Measurements from ENCODE around the gene C11orf91.

Gene C11orf91

DNA sequence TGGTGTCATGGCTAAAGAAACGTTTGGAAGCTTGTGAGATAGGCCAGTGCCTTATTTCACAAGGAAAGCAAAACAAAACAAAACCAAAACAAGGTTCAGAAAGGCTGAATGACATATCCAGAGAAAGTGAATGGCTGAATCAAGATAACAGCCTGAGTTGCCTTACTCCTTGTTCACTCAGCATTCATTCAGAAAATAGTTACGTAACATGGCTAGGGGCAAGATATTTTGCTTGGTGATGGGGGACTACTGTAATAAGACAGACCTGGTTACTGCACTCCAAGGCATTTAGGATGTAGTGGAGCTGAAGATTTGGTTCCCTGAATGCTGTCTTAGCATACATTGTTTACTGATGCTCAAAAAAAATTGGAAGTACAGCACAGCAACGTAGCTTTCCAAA lies 47.7 kb downstream of the C11orf91 start:
- H3K9me3 ChIP-seq: no peaks in the 10 kb centered on the region
- no peaks in the 10 kb centered on the region for H3K36me3 ChIP-seq
- H4K20me1 ChIP-seq: no peaks in the 10 kb centered on the region
- no peak for TF ChIP-seq Cebpa-rat (IDR thresholded peaks at IDR 0.05)
- H3K27ac ChIP-seq: no peak overlapping the region
- H3K27me3 ChIP-seq: no peaks in the 10 kb centered on the region
- H3K4me3 ChIP-seq: no peak overlapping the region
- no peak overlapping the region for H3K4me2 ChIP-seq
- no peak overlapping the region for H3K9ac ChIP-seq
- H3K4me1 ChIP-seq: no peaks in the 10 kb centered on the region

DNA sequence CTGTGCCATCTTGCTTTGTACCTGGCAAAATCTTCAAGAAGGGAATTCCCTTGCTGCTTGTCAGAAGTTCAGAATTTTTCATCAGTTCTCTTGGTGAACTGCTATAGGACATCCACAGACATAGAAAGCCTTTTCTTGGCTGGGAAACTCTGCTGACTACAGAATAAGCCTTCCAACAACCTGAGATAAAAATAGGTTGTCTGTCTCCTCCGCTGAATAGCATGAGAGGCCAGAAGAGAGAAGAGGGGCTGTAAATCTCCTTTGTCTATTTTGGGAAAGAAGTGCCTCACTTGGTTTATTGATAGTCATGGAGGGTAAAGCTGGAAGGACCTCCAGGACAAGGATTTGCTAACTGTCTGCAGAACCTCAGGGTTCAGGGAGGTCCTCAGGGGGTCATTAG lies 48.2 kb downstream of the C11orf91 start:
- Histone ChIP-seq H3K4me3 (no peak overlapping the region), H3K9me3 (no peaks in the 10 kb centered on the region), H4K20me1 (no peaks in the 10 kb centered on the region), H3K27me3 (no peaks in the 10 kb centered on the region), H3K27ac (no peak overlapping the region), H3K4me1 (no peaks in the 10 kb centered on the region), H3K4me2 (no peak overlapping the region), H3K36me3 (no peaks in the 10 kb centered on the region), H3K9ac (no peak overlapping the region)
- TF ChIP-seq Cebpa-rat (IDR thresholded peaks at IDR 0.05): no peak

DNA sequence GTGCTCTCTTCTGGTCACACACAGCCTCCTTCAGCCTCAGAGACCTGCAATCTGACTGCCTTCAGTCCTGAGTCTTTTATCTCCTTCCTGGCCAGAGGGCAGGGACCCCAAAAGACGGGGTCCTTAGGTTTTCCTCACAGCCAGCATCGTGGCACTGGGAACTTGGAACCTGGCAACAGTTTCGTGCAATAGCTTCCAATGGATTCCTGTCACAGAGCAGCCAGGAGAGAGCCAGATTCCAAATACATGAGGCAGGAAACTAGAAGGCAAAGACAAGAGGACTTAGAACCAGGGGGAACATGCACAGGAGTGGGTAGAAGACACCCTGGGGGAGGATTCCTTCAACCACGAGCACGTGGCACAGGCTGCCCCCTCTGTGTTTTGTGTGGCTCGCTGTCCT lies 48.6 kb downstream of the C11orf91 start:
- no peaks in the 10 kb centered on the region for H3K9me3 ChIP-seq
- no peaks in the 10 kb centered on the region for H3K27me3 ChIP-seq
- no peak overlapping the region for H3K4me3 ChIP-seq
- no peaks in the 10 kb centered on the region for H3K4me1 ChIP-seq
- TF ChIP-seq Cebpa-rat (IDR thresholded peaks at IDR 0.05): no peak
- no peak overlapping the region for H3K9ac ChIP-seq
- no peak overlapping the region for H3K27ac ChIP-seq
- no peak overlapping the region for H3K4me2 ChIP-seq
- H3K36me3 ChIP-seq: no peaks in the 10 kb centered on the region
- H4K20me1 ChIP-seq: no peaks in the 10 kb centered on the region

- Histone ChIP-seq H3K4me2 (no peak overlapping the region), H3K9me3 (no peaks in the 10 kb centered on the region), H3K27me3 (no peaks in the 10 kb centered on the region), H3K36me3 (no peaks in the 10 kb centered on the region), H4K20me1 (no peaks in the 10 kb centered on the region), H3K27ac (no peak overlapping the region), H3K4me3 (no peak overlapping the region), H3K9ac (no peak overlapping the region), H3K4me1 (no peaks in the 10 kb centered on the region)
- no peak for TF ChIP-seq Cebpa-rat (IDR thresholded peaks at IDR 0.05)
Observed at GRCh38 chr11:33651555-33651954, 49.1 kb downstream of the C11orf91 start.

DNA sequence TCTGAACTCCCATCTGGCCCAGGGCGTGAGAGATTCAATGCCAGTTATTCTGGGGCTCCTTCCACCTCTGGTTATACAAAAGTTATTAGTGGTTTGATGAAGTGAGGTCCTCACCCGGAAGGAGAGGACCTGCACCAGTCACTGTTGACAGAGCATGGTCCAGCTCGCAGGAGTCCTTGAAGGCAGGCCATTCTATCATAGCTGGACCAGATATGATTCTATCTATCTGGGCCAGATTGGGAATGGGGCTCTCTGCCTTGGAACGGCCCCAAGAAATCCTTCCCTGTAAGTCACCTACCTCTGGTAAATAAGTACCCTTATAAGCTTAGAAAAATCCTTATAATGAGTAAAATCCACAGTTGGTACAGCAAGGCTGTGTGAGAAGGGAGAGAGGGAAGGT lies 50.7 kb downstream of the C11orf91 start:
- no peaks in the 10 kb centered on the region for H3K27me3 ChIP-seq
- no peak overlapping the region for H3K4me3 ChIP-seq
- no peak for TF ChIP-seq Cebpa-rat (IDR thresholded peaks at IDR 0.05)
- H3K9ac ChIP-seq: no peak overlapping the region
- H3K36me3 ChIP-seq: no peaks in the 10 kb centered on the region
- no peak overlapping the region for H3K4me2 ChIP-seq
- H3K4me1 ChIP-seq: no peaks in the 10 kb centered on the region
- H3K9me3 ChIP-seq: no peaks in the 10 kb centered on the region
- H4K20me1 ChIP-seq: no peaks in the 10 kb centered on the region
- no peak overlapping the region for H3K27ac ChIP-seq

Data from BLaER1 (cell line).